IMR-90 (cell line): Measurements from ENCODE around the gene LINGO1. TPM values are rescaled to one million over a fixed set of nuclear protein-coding genes. Genes with fewer than 3 reads are reported as not detected.

Experiments used
- ATAC-seq: fragments of 200-7000 bp; cut with Tn5 transposase; 2 replicates; pipeline ENCODE4 v1.9.1; 2020; ENCODE audit warnings: low read depth, mild to moderate bottlenecking, moderate library complexity
- BruUV-seq: library from RNA; stranded (reverse); fragments of 400-500 nt; replicated peaks from 2 replicates; lab custom pipeline; 2021; lab: Mats Ljungman, UMichigan
- CTCF ChIA-PET: fragments of 300-600 bp; formaldehyde crosslinking; extraction: SDS; loops from one replicate; lab custom pipeline; 2021; ENCODE audit warnings: antibody characterized with exemption; lab: Yijun Ruan, JAX
- POLR2A ChIA-PET: fragments of 300-600 bp; sonication (Branson Sonifier 250); formaldehyde crosslinking; loops from one replicate; lab custom pipeline; 2022; ENCODE audit warnings: antibody characterized with exemption; ENCODE audit not compliant: unreplicated experiment; lab: Charles Lee
- DNase-seq: peaks from one replicate; pipeline ENCODE4 v3.0.0; 2013
- H2AFZ ChIP-seq: replicated peaks from 2 replicates; pipeline ENCODE3; 2013; ENCODE audit warnings: low read length, mild to moderate bottlenecking; ENCODE audit not compliant: poor library complexity
- H2AK5ac ChIP-seq: 2 replicates; pipeline ENCODE4 v1.6.1; 2013; ENCODE audit warnings: low read depth, low read length, inconsistent platforms
- H2AK9ac ChIP-seq: replicated peaks from 2 replicates; pipeline ENCODE3; 2013; ENCODE audit warnings: mild to moderate bottlenecking, low read depth, low read length, moderate library complexity; ENCODE audit not compliant: poor library complexity
- H2BK120ac ChIP-seq: 2 replicates; pipeline ENCODE4 v1.6.1; 2013; ENCODE audit warnings: low read depth, low read length, inconsistent platforms
- H2BK15ac ChIP-seq: 3 replicates; pipeline ENCODE4 v1.6.1; 2013; ENCODE audit warnings: low read depth, low read length, inconsistent platforms
- H2BK20ac ChIP-seq: 2 replicates; pipeline ENCODE4 v1.6.1; 2013; ENCODE audit warnings: low read depth, mild to moderate bottlenecking, inconsistent platforms, low read length, moderate library complexity
- H2BK5ac ChIP-seq: 2 replicates; pipeline ENCODE4 v1.6.1; 2013; ENCODE audit warnings: mild to moderate bottlenecking, low read depth, low read length, inconsistent platforms; ENCODE audit not compliant: poor library complexity, severe bottlenecking
- H3K14ac ChIP-seq: replicated peaks from 2 replicates; pipeline ENCODE4 v1.6.1; 2013; ENCODE audit warnings: low read depth, low read length, inconsistent platforms
- H3K18ac ChIP-seq: 2 replicates; pipeline ENCODE4 v1.6.1; 2013; ENCODE audit warnings: low read depth, low read length, control low read depth
- H3K23ac ChIP-seq: 2 replicates; pipeline ENCODE4 v1.6.1; 2013; ENCODE audit warnings: low read depth, low read length, inconsistent platforms
- H3K27ac ChIP-seq: 2 replicates; pipeline ENCODE4 v1.5.1; 2013; ENCODE audit warnings: mild to moderate bottlenecking, control low read depth, low read length; ENCODE audit not compliant: insufficient read depth
- H3K27me3 ChIP-seq: 2 replicates; pipeline ENCODE4 v1.6.1; 2013; ENCODE audit warnings: low read length; ENCODE audit not compliant: control insufficient read depth, insufficient read depth
- H3K36me3 ChIP-seq: 2 replicates; pipeline ENCODE4 v1.6.1; 2013; ENCODE audit warnings: low read length, mixed read lengths; ENCODE audit not compliant: control insufficient read depth, insufficient read depth
- H3K4ac ChIP-seq: 2 replicates; pipeline ENCODE4 v1.6.1; 2013; ENCODE audit warnings: low read depth, low read length, inconsistent platforms
- H3K4me1 ChIP-seq: 2 replicates; pipeline ENCODE4 v1.6.1; 2013; ENCODE audit warnings: low read length, mixed read lengths; ENCODE audit not compliant: control insufficient read depth, insufficient read depth
- H3K4me2 ChIP-seq: 2 replicates; pipeline ENCODE4 v1.6.1; 2013; ENCODE audit warnings: low read depth, mild to moderate bottlenecking, control low read depth, low read length, moderate library complexity
- H3K4me3 ChIP-seq: 2 replicates; pipeline ENCODE4 v1.5.1; 2013; ENCODE audit warnings: low read depth, mild to moderate bottlenecking, control low read depth, low read length, moderate library complexity; ENCODE audit not compliant: insufficient read depth
- H3K56ac ChIP-seq: 2 replicates; pipeline ENCODE4 v1.6.1; 2013; ENCODE audit warnings: low read length, inconsistent platforms; ENCODE audit not compliant: insufficient read depth; ENCODE audit errors: extremely low read depth
- H3K79me1 ChIP-seq, 2 experiments: 2 replicates each; pipeline ENCODE4 v1.6.1; 2013; ENCODE audit warnings: low read length in 2 of 2, inconsistent platforms in 1 of 2, low read depth in 1 of 2
- H3K9ac ChIP-seq: 2 replicates; pipeline ENCODE4 v1.6.1; 2013; ENCODE audit warnings: low read depth, low read length, control low read depth
- H3K9me1 ChIP-seq: 2 replicates; pipeline ENCODE4 v1.6.1; 2013; ENCODE audit warnings: low read length, inconsistent platforms; ENCODE audit not compliant: insufficient read depth
- H3K9me3 ChIP-seq: 2 replicates; pipeline ENCODE4 v1.6.1; 2013; ENCODE audit warnings: low read length; ENCODE audit not compliant: control insufficient read depth, insufficient read depth
- H4K20me1 ChIP-seq: 2 replicates; pipeline ENCODE4 v1.6.1; 2013; ENCODE audit warnings: low read length, inconsistent platforms; ENCODE audit not compliant: insufficient read depth
- H4K5ac ChIP-seq: 2 replicates; pipeline ENCODE4 v1.6.1; 2013; ENCODE audit warnings: mild to moderate bottlenecking, low read depth, low read length, control low read depth
- H4K8ac ChIP-seq, 2 experiments: 2 replicates each; pipeline ENCODE4 v1.6.1; 2013; ENCODE audit warnings: low read depth in 2 of 2, low read length in 2 of 2, control low read depth in 1 of 2, inconsistent platforms in 1 of 2
- H4K91ac ChIP-seq: 2 replicates; pipeline ENCODE4 v1.6.1; 2013; ENCODE audit warnings: low read depth, low read length, inconsistent platforms; ENCODE audit not compliant: insufficient read depth
- BHLHE40 ChIP-seq: fragments of 150-350 bp; IDR thresholded peaks from 2 replicates; pipeline ENCODE4 v1.6.1; 2016; ENCODE audit warnings: mild to moderate bottlenecking, low read depth, low read length
- CEBPB ChIP-seq: IDR thresholded peaks from 2 replicates; pipeline ENCODE4 v1.6.1; 2012; ENCODE audit warnings: low read depth, low read length, improper control_type of control experiment
- CHD1 ChIP-seq: IDR thresholded peaks from 2 replicates; pipeline ENCODE4 v1.6.1; 2012; ENCODE audit warnings: low read depth, low read length, improper control_type of control experiment
- FOS ChIP-seq: fragments of 150-350 bp; IDR thresholded peaks from 2 replicates; pipeline ENCODE4 v1.6.1; 2016; ENCODE audit warnings: low read depth, low read length
- MAFK ChIP-seq: IDR thresholded peaks from 2 replicates; pipeline ENCODE4 v1.6.1; 2012; ENCODE audit warnings: low read depth, low read length, improper control_type of control experiment
- NFE2L2 ChIP-seq: fragments of 150-350 bp; IDR thresholded peaks from 2 replicates; pipeline ENCODE4 v1.6.1; 2016; ENCODE audit warnings: low read depth, mild to moderate bottlenecking, low read length
- POLR2A ChIP-seq: IDR thresholded peaks from 2 replicates; pipeline ENCODE4 v1.6.1; 2012; ENCODE audit warnings: mild to moderate bottlenecking, low read depth, low read length
- RAD21 ChIP-seq: IDR thresholded peaks from 2 replicates; pipeline ENCODE4 v1.6.1; 2012; ENCODE audit warnings: low read length, improper control_type of control experiment
- RFX5 ChIP-seq: IDR thresholded peaks from 2 replicates; pipeline ENCODE4 v1.8.0; 2012; ENCODE audit warnings: low read depth, mild to moderate bottlenecking, low read length, moderate library complexity
- SMC3 ChIP-seq: fragments of 150-350 bp; IDR thresholded peaks from 2 replicates; pipeline ENCODE4 v1.6.1; 2016; ENCODE audit warnings: low read depth, mild to moderate bottlenecking, antibody characterized with exemption, low read length, moderate library complexity
- WGBS, 2 experiments: methylation state at CpG; one replicate each; pipeline versions ENCODE4 v1.1.5 to v1.1.7; 2013; ENCODE audit warnings: missing lambda C conversion rate in 2 of 2; ENCODE audit not compliant: insufficient read length in 1 of 2; ENCODE audit errors: extremely low coverage in 2 of 2; 5-methylcytosine and 5-hydroxymethylcytosine counted together
- dilution Hi-C: fragments of 300-500 bp; cut with HindIII; formaldehyde crosslinking; loops from one replicate; pipeline ENCODE4 v1.14.3; 2018; ENCODE audit warnings: low sequenced_read_pairs; ENCODE audit not compliant: unreplicated experiment
- in situ Hi-C: fragments of 300-500 bp; cut with MboI; formaldehyde crosslinking; loops from 3 replicates; pipeline ENCODE4 v1.14.3; 2019; ENCODE audit warnings: low sequenced_read_pairs, inconsistent platforms, mixed read lengths
- intact Hi-C: fragments of 100-400 bp; cut with micrococcal nuclease; formaldehyde crosslinking; loops from 2 replicates; pipeline ENCODE4 v1.10.0; 2022
- polyA plus RNA-seq, 3 experiments: library from polyadenylated mRNA; depleted of rRNA; stranded (reverse); fragments of >200 nt; gene quantifications; 2 replicates each; pipeline ENCODE4 v1.2.3, GENCODE V29; 2012; ENCODE audit warnings: low replicate concordance in 1 of 3
- total RNA-seq: library from RNA; depleted of rRNA; stranded (reverse); fragments of >200 nt; gene quantifications from 2 replicates; pipeline ENCODE4 v1.2.3, GENCODE V29; 2012
- TF ChIP-seq, protein P1 (sequence below): conservative IDR thresholded peaks from 2 replicates; pipeline ENCODE4 v1.5.1; 2012; ENCODE audit warnings: mild to moderate bottlenecking, low read depth, low read length, improper control_type of control experiment
- TF ChIP-seq, protein P2 (sequence below): fragments of 150-350 bp; IDR thresholded peaks from 2 replicates; pipeline ENCODE4 v1.6.1; 2017; ENCODE audit warnings: mild to moderate bottlenecking, antibody characterized with exemption, low read length, low read depth
- TF ChIP-seq, protein P3 (sequence below): fragments of 150-350 bp; IDR thresholded peaks from 2 replicates; pipeline ENCODE4 v1.6.1; 2016; ENCODE audit warnings: low read depth, mild to moderate bottlenecking, low read length, moderate library complexity, borderline replicate concordance

LINGO1 gene
- total and polyA plus RNA-seq, 2 of the 4 experiments (the other 2 are of a cell fraction): 0.05 TPM; not detected in 1

DNA sequence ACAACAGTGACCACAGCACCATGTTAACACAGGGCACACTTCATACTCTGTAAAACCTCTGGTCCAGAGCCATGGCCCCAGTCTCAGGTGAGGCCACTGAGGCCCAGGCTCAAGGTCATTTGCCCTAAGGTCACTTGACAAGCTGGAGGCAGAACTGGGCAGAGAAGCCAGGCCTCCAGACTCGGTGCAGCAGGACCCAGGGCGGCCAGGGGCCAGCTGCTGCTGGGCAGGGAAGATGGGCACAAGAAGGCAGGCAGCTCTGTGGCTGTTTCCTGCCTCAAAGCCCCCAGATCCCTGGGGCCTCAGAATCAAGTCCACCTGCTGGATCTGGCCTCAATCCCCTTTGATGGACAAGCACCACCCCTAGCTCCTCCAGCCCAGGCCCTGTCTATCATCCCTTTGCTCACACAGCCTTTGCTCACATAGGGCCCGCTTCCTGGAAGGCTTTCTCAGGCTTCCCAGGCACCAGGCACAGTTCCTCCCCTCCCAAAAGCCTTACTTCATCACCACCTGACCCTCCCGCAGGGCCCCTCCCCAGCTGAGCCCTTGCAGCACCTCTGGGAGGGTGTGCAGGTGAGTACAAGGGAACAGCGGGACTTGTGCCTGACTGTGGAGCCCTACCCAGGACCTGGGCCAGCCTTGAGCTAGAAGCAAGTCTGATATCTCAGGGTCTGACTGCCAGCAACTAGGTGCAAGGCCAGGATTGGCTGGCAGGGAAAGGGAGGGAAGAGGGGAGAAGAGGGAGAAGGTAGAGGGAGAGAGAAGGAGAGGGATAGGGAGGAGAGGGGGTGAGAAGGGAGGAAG, 38.0 kb upstream of the LINGO1 start:
- Histone ChIP-seq H3K4me1 (no peaks in the 10 kb centered on the region), H3K4me2 (no peak overlapping the region), H4K91ac (no peak overlapping the region), H3K14ac (no peak overlapping the region), H2BK120ac (no peak overlapping the region), H2BK5ac (no peak overlapping the region), H2BK20ac (no peak overlapping the region), H4K20me1 (no peaks in the 10 kb centered on the region), H3K27ac (no peak overlapping the region), H3K18ac (no peak overlapping the region), H3K9me1 (no peaks in the 10 kb centered on the region), H3K79me1 (no peaks in the 10 kb centered on the region), H3K56ac (no peak overlapping the region), H2AK9ac (no peak overlapping the region), H4K8ac (no peak overlapping the region), H2AFZ (no peak overlapping the region), H2BK15ac (no peak overlapping the region), H3K23ac (no peak overlapping the region), H3K4me3 (no peak overlapping the region), H3K4ac (no peak overlapping the region), H3K27me3 (peaks cover 81% of the 10 kb centered on the region), H3K9ac (no peak overlapping the region), H3K9me3 (peaks cover 4% of the 10 kb centered on the region), H2AK5ac (no peak overlapping the region), H3K36me3 (no peaks in the 10 kb centered on the region), H4K5ac (no peak overlapping the region)
- WGBS, 2 experiments: 62% methylated on average over 2 of the region's 5 CpGs; no CpG with 5 or more reads in 1 of the 2 experiments
- no peak for TF ChIP-seq CEBPB
- TF ChIP-seq RAD21: no peak
- TF ChIP-seq POLR2A: no peak
- TF ChIP-seq RFX5: no peak
- TF ChIP-seq, protein P1, sequence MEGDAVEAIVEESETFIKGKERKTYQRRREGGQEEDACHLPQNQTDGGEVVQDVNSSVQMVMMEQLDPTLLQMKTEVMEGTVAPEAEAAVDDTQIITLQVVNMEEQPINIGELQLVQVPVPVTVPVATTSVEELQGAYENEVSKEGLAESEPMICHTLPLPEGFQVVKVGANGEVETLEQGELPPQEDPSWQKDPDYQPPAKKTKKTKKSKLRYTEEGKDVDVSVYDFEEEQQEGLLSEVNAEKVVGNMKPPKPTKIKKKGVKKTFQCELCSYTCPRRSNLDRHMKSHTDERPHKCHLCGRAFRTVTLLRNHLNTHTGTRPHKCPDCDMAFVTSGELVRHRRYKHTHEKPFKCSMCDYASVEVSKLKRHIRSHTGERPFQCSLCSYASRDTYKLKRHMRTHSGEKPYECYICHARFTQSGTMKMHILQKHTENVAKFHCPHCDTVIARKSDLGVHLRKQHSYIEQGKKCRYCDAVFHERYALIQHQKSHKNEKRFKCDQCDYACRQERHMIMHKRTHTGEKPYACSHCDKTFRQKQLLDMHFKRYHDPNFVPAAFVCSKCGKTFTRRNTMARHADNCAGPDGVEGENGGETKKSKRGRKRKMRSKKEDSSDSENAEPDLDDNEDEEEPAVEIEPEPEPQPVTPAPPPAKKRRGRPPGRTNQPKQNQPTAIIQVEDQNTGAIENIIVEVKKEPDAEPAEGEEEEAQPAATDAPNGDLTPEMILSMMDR: no peak
- TF ChIP-seq, protein P2, sequence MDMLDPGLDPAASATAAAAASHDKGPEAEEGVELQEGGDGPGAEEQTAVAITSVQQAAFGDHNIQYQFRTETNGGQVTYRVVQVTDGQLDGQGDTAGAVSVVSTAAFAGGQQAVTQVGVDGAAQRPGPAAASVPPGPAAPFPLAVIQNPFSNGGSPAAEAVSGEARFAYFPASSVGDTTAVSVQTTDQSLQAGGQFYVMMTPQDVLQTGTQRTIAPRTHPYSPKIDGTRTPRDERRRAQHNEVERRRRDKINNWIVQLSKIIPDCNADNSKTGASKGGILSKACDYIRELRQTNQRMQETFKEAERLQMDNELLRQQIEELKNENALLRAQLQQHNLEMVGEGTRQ: no peak
- TF ChIP-seq BHLHE40: no peak
- TF ChIP-seq NFE2L2: no peak
- TF ChIP-seq, protein P3, sequence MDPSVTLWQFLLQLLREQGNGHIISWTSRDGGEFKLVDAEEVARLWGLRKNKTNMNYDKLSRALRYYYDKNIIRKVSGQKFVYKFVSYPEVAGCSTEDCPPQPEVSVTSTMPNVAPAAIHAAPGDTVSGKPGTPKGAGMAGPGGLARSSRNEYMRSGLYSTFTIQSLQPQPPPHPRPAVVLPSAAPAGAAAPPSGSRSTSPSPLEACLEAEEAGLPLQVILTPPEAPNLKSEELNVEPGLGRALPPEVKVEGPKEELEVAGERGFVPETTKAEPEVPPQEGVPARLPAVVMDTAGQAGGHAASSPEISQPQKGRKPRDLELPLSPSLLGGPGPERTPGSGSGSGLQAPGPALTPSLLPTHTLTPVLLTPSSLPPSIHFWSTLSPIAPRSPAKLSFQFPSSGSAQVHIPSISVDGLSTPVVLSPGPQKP: no peak
- no peak for TF ChIP-seq SMC3
- no peak for TF ChIP-seq FOS
- TF ChIP-seq MAFK: no peak
- no peak for TF ChIP-seq CHD1
- ChIA-PET POLR2A (no interaction called here), CTCF (no interaction called here)
- intact Hi-C loops: no loop called here
- dilution Hi-C loops: no loop called here
- ATAC-seq: no peak
- in situ Hi-C loops: no loop called here
- no peak for DNase-seq
- BruUV-seq: no TSS peak
